Heart left ventricle (tissue), 13 donors: ENCODE data around the gene UBXN7.

ENCODE experiments used
- CTCF ChIP-seq, 12 donors: fragments of 200-600 bp; sonication (generic) in 4 of 12; IDR thresholded peaks; one replicate each; pipeline versions ENCODE4 v1.5.0 to v1.8.0; 2018 to 2022; ENCODE audit warnings: antibody characterized with exemption in 12 of 12, mild to moderate bottlenecking in 5 of 12
- POLR2A ChIP-seq, 2 donors: fragments of 450-650 bp; IDR thresholded peaks; one replicate each; pipeline ENCODE4 v1.6.1; 2017; ENCODE audit warnings: antibody characterized with exemption in 2 of 2, mild to moderate bottlenecking in 2 of 2, moderate library complexity in 2 of 2
- donor health status: ischemic (EF 13 %, LVEDD 7.1; RV severe dilation, severe dysfunction).
- donor health status: DM: no; HTN: yes; CAD: no.
- donor health status: DM: no; HTN: no; CAD: no.
- donor health status: ischemic (EF 25% LVEDD 6.9; RV normal size, moderate dysfunction).
- donor health status: ischemic (EF 25% LVEDD 5.7; RV mildly dilated, moderate dysfunction).
- donor health status: ischemic (EF 35%, LVEDD 5.7; RV mildly dilated, moderate dysfunction).
- donor health status: nonischemic (EF 11% LVEDD 7.7; RV severe dilation, severe dysfunction).
- donor health status: DM: yes; HTN: yes; CAD: no.
- donor health status: PGD.
- donor health status: ischemic (EF 29% LVEDD 5.4; RV normal size, mild dysfunction).
- donor health status: nonischemic (EF 23%, LVEDD 6.1; RV moderate dilation, normal function).

- TF ChIP-seq CTCF (IDR thresholded peaks at IDR 0.05) (no peak), POLR2A (IDR thresholded peaks at IDR 0.05) (no peak)
Observed at GRCh38 chr3:196471551-196471950, 39.3 kb upstream of the UBXN7 start.
